HL-60 (cell line): Measurements from ENCODE around the gene PABPC3.

Source experiments
- DNase-seq, 2 experiments: peaks; one replicate each; pipeline ENCODE4 v3.0.0-alpha.2; 2010 to 2020; ENCODE audit warnings: low read depth in 1 of 2, low spot score in 1 of 2
- H3K27ac ChIP-seq: fragments of 250-450 bp; sonication (Bioruptor Pico); replicated peaks from 2 replicates; pipeline ENCODE4 v1.5.1; 2020; ENCODE audit warnings: mild to moderate bottlenecking, moderate library complexity
- H3K27me3 ChIP-seq: fragments of 250-450 bp; sonication (Bioruptor Pico); 2 replicates; pipeline ENCODE4 v1.5.1; 2021; ENCODE audit warnings: mild to moderate bottlenecking, moderate library complexity; ENCODE audit not compliant: insufficient read depth, poor library complexity, severe bottlenecking
- H3K4me3 ChIP-seq: replicated peaks from 2 replicates; pipeline ENCODE4 v1.5.1; 2011; ENCODE audit warnings: mild to moderate bottlenecking, control low read depth, low read length; ENCODE audit not compliant: insufficient read depth
- CTCF ChIP-seq: IDR thresholded peaks from one replicate; pipeline ENCODE4 v1.5.1; 2011; ENCODE audit warnings: low read length, control low read depth, inconsistent platforms; ENCODE audit not compliant: insufficient read depth
- GABPA ChIP-seq: IDR thresholded peaks from 2 replicates; pipeline ENCODE4 v1.6.1; 2012; ENCODE audit warnings: low read depth
- POLR2AphosphoS5 ChIP-seq: IDR thresholded peaks from 2 replicates; pipeline ENCODE4 v1.6.1; 2012; ENCODE audit warnings: low read depth
- SPI1 ChIP-seq: IDR thresholded peaks from 2 replicates; pipeline ENCODE4 v1.6.1; 2012; ENCODE audit warnings: low read depth, mild to moderate bottlenecking, borderline replicate concordance
- TF ChIP-seq, protein P1 (sequence below): IDR thresholded peaks from 2 replicates; pipeline ENCODE4 v1.6.1; 2012; ENCODE audit warnings: low read depth; ENCODE audit not compliant: insufficient replicate concordance

The PABPC3 gene

GRCh38 chr13:25143706-25144105, 47.8 kb downstream of the PABPC3 start:
- no peak for DNase-seq
- TF ChIP-seq, protein P1, sequence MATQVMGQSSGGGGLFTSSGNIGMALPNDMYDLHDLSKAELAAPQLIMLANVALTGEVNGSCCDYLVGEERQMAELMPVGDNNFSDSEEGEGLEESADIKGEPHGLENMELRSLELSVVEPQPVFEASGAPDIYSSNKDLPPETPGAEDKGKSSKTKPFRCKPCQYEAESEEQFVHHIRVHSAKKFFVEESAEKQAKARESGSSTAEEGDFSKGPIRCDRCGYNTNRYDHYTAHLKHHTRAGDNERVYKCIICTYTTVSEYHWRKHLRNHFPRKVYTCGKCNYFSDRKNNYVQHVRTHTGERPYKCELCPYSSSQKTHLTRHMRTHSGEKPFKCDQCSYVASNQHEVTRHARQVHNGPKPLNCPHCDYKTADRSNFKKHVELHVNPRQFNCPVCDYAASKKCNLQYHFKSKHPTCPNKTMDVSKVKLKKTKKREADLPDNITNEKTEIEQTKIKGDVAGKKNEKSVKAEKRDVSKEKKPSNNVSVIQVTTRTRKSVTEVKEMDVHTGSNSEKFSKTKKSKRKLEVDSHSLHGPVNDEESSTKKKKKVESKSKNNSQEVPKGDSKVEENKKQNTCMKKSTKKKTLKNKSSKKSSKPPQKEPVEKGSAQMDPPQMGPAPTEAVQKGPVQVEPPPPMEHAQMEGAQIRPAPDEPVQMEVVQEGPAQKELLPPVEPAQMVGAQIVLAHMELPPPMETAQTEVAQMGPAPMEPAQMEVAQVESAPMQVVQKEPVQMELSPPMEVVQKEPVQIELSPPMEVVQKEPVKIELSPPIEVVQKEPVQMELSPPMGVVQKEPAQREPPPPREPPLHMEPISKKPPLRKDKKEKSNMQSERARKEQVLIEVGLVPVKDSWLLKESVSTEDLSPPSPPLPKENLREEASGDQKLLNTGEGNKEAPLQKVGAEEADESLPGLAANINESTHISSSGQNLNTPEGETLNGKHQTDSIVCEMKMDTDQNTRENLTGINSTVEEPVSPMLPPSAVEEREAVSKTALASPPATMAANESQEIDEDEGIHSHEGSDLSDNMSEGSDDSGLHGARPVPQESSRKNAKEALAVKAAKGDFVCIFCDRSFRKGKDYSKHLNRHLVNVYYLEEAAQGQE, result no peak
- TF ChIP-seq CTCF (no peak), POLR2AphosphoS5 (no peak), SPI1 (no peak), GABPA (no peak)
- Histone ChIP-seq H3K27ac (no peak overlapping the region), H3K4me3 (no peak overlapping the region), H3K27me3 (peaks cover 10% of the 10 kb centered on the region)

DNA sequence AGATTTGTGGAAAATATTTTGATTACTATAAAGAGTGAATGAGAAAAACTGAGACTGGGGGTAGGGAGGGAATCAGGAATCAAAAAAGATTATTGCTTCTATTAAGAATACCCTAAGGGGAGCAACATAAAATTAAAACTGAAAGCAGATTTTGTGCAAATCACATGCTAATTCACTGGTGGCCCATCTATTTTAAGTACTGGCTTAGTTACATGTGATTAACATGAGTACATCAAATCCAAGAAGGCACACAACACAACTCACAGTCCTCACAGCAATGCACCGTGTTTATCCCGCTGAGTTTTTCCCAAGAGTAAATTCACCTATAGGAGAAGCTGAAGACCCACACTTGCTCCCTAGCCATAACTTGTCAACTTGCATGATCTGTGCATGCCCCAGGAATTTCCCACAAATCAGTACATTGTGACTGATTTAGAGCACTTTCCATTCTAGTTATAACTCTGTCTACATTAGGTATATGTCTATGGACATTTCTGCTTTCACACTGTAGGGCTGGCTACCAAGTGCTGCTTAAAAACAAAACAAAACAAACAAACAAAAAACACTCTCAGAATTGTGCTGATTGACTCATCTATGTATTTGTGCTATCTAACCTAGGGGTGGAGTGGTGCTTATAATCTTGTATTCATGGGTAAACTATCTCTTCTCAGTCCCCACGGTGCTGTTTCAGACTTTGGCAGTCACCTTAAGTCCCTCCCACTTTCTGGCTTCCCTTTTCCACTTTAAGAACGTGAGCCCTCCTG, 51.9 kb downstream of the PABPC3 start:
- no peak overlapping the region for H3K27ac ChIP-seq
- H3K27me3 ChIP-seq, result peaks cover 17% of the 10 kb centered on the region
- TF ChIP-seq, protein P1, result no peak
- TF ChIP-seq SPI1 (no peak), POLR2AphosphoS5 (no peak), CTCF (no peak), GABPA (no peak)
- H3K4me3 ChIP-seq, result no peak overlapping the region
- no peak for DNase-seq

DNA sequence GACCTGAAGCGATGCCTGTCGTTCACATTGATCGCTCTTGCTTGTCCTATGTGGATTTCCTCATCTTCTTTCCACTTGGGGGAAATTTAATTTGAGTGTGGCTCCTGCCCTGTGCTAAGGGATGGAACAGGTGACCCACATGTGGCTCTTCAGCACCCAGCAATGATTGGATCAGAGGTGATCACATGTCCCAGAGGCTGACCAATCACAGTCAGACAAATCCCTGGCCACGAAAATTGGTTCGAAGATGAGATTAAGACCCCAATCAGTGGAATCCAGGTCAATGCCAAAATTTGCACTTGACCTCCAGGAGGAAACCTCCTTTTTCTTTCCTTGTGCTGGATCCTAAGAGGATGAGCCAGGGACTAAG, 52.5 kb downstream of the PABPC3 start:
- DNase-seq, result no peak
- TF ChIP-seq, protein P1, result no peak
- TF ChIP-seq POLR2AphosphoS5, result no peak
- no peak for TF ChIP-seq CTCF
- no peak for TF ChIP-seq SPI1
- TF ChIP-seq GABPA, result no peak
- Histone ChIP-seq H3K27me3 (peaks cover 16% of the 10 kb centered on the region), H3K4me3 (no peak overlapping the region), H3K27ac (no peak overlapping the region)
